ENCODE results near the gene ALG11. TPM values are rescaled to one million over a fixed set of nuclear protein-coding genes. Genes with fewer than 3 reads are reported as not detected.
"Not testable (repeated sequence)": the region's sequence is repeated elsewhere in the genome, so short reads cannot be mapped to it uniquely, and the experiment has no call there.

Gene ALG11
- 18.4 TPM for polyA plus RNA-seq (2012; ENCODE audit: insufficient read depth, insufficient read length)

- H3K4me3 ChIP-seq (ENCODE audit: low read length): peak within 1 kb of the TSS; percentile 98
- DNase-seq (ENCODE audit: low read depth, low spot score): peak; percentile 98
These were observed at the start of gene ALG11 for GRCh38 chr13:52011632-52012511. TSS of gene ALG11 (plus strand) at chr13:52012398. CDS start at chr13:52012419, 21 bp downstream.

GRCh38 chr13:51966186-51966585 is 46.0 kb upstream of the ALG11 start:
- DNase-seq (ENCODE audit: low read depth, low spot score): no peak
- no peak overlapping the region for H3K4me3 ChIP-seq (ENCODE audit: low read length)

GRCh38 chr13:51967482-51968446 is 44.4 kb upstream of the ALG11 start:
- no peak for DNase-seq (ENCODE audit: low read depth, low spot score)
- H3K4me3 ChIP-seq (ENCODE audit: low read length): no peak overlapping the region

- no peak overlapping the region for H3K4me3 ChIP-seq (ENCODE audit: low read length)
- DNase-seq (ENCODE audit: low read depth, low spot score): peak; percentile 77
These were observed 41.8 kb upstream of the ALG11 start for GRCh38 chr13:51970349-51970748.

GRCh38 chr13:51971520-51972426 is 40.4 kb upstream of the ALG11 start:
- no peak overlapping the region for H3K4me3 ChIP-seq (ENCODE audit: low read length)
- no peak for DNase-seq (ENCODE audit: low read depth, low spot score)

- DNase-seq (ENCODE audit: low read depth, low spot score): no peak
- H3K4me3 ChIP-seq (ENCODE audit: low read length): no peak overlapping the region
These were observed 37.7 kb upstream of the ALG11 start for GRCh38 chr13:51974482-51974881.

GRCh38 chr13:51976423-51976822 is 35.8 kb upstream of the ALG11 start:
- no peak overlapping the region for H3K4me3 ChIP-seq (ENCODE audit: low read length)
- DNase-seq (ENCODE audit: low read depth, low spot score): no peak

- no peak overlapping the region for H3K4me3 ChIP-seq (ENCODE audit: low read length)
- no peak for DNase-seq (ENCODE audit: low read depth, low spot score)
These were observed 35.3 kb upstream of the ALG11 start for GRCh38 chr13:51976890-51977289.

GRCh38 chr13:51977625-51978024 is 34.6 kb upstream of the ALG11 start:
- no peak overlapping the region for H3K4me3 ChIP-seq (ENCODE audit: low read length)
- no peak for DNase-seq (ENCODE audit: low read depth, low spot score)

- no peak for DNase-seq (ENCODE audit: low read depth, low spot score)
- no peak overlapping the region for H3K4me3 ChIP-seq (ENCODE audit: low read length)
These were observed 33.2 kb upstream of the ALG11 start for GRCh38 chr13:51978796-51979556.

GRCh38 chr13:51980908-51981307 is 31.3 kb upstream of the ALG11 start:
- no peak for DNase-seq (ENCODE audit: low read depth, low spot score)
- H3K4me3 ChIP-seq (ENCODE audit: low read length): no peak overlapping the region

GRCh38 chr13:51981355-51981754 is 30.8 kb upstream of the ALG11 start:
- DNase-seq (ENCODE audit: low read depth, low spot score): no peak
- no peak overlapping the region for H3K4me3 ChIP-seq (ENCODE audit: low read length)

GRCh38 chr13:51983292-51983691 is 28.9 kb upstream of the ALG11 start:
- not testable (repeated sequence) for DNase-seq (ENCODE audit: low read depth, low spot score); H3K4me3 ChIP-seq (ENCODE audit: low read length)

GRCh38 chr13:51984904-51985303 is 27.3 kb upstream of the ALG11 start:
- not testable (repeated sequence) for H3K4me3 ChIP-seq (ENCODE audit: low read length); DNase-seq (ENCODE audit: low read depth, low spot score)

GRCh38 chr13:51988988-51989618 is 23.1 kb upstream of the ALG11 start:
- no peak overlapping the region for H3K4me3 ChIP-seq (ENCODE audit: low read length)
- DNase-seq (ENCODE audit: low read depth, low spot score): no peak

GRCh38 chr13:51993713-51994112 is 18.5 kb upstream of the ALG11 start:
- no peak overlapping the region for H3K4me3 ChIP-seq (ENCODE audit: low read length)
- DNase-seq (ENCODE audit: low read depth, low spot score): no peak

GRCh38 chr13:51995677-51996551 is 16.3 kb upstream of the ALG11 start:
- DNase-seq (ENCODE audit: low read depth, low spot score): no peak
- H3K4me3 ChIP-seq (ENCODE audit: low read length): no peak overlapping the region

Measured in Jurkat, Clone E6-1 (cell line).